Right lobe of liver (tissue), 6 donors: ENCODE data around the gene ZNF782. TPM values are rescaled to one million over a fixed set of nuclear protein-coding genes. Genes with fewer than 3 reads are reported as not detected.

Source experiments
- ATAC-seq, 4 donors: fragments of 200-7000 bp; cut with Tn5 transposase; one replicate each; pipeline ENCODE4 v1.9.1; 2020; ENCODE audit warnings: mild to moderate bottlenecking in 4 of 4, moderate library complexity in 4 of 4
- DNase-seq, 3 donors: peaks; one replicate each; pipeline ENCODE4 v3.0.0-alpha.2; 2020
- H3K27ac ChIP-seq, 3 donors: fragments of 200-600 bp; one replicate each; pipeline ENCODE4 v1.8.0; 2022
- H3K27me3 ChIP-seq, 2 donors: fragments of 200-600 bp; one replicate each; pipeline ENCODE4 v1.8.0; 2022
- H3K36me3 ChIP-seq, 4 donors: fragments of 200-600 bp; sonication (generic) in 1 of 4; one replicate each; pipeline versions ENCODE4 v1.5.1 to v1.8.0; 2017 to 2022; ENCODE audit warnings: control low read depth in 1 of 4
- H3K4me1 ChIP-seq, 4 donors: fragments of 200-600 bp; sonication (generic) in 1 of 4; one replicate each; pipeline versions ENCODE4 v1.5.1 to v1.8.0; 2017 to 2022; ENCODE audit warnings: control low read depth in 1 of 4
- H3K4me3 ChIP-seq, 3 donors: fragments of 200-600 bp; one replicate each; pipeline ENCODE4 v1.8.0; 2022
- H3K9me3 ChIP-seq, 4 donors: fragments of 200-600 bp; sonication (generic) in 1 of 4; one replicate each; pipeline versions ENCODE4 v1.5.1 to v1.8.0; 2017 to 2022; ENCODE audit warnings: control low read depth in 1 of 4
- CTCF ChIP-seq, 4 donors: fragments of 200-600 bp in 3 of 4; fragments of 450-650 bp in 1 of 4; IDR thresholded peaks; one replicate each; pipeline versions ENCODE4 v1.5.1 to v1.8.0; 2016 to 2022; ENCODE audit warnings: antibody characterized with exemption in 4 of 4, mild to moderate bottlenecking in 2 of 4
- POLR2A ChIP-seq: fragments of 450-650 bp; IDR thresholded peaks from one replicate; pipeline ENCODE4 v1.6.1; 2017; ENCODE audit warnings: antibody characterized with exemption, mild to moderate bottlenecking
- WGBS: methylation state at CpG from one replicate; pipeline ENCODE4 v1.1.6; 2018; ENCODE audit warnings: low coverage, low lambda C conversion rate; ENCODE audit not compliant: insufficient coverage; ENCODE audit errors: missing lambda C conversion rate; 5-methylcytosine and 5-hydroxymethylcytosine counted together
- intact Hi-C, 2 donors: fragments of 100-400 bp; cut with DNase I; formaldehyde crosslinking; loops; one replicate each; pipeline versions ENCODE4 v1.11.2 to v1.14.1; 2022
- total RNA-seq, 6 experiments: library from RNA; depleted of rRNA in 2 of 6; stranded (reverse); fragments of >200 nt in 2 of 6; fragmentation: NEBNext Ultra II Directional in 3 of 6; extraction: Animal tissue kit (Norgen Biotek cat#: 25700) in 3 of 6; gene quantifications; one replicate each; pipeline versions ENCODE4 v1.1.0 to v1.2.4, GENCODE V29; 2016 to 2023
- donor health status: DM: no; HTN: yes; CAD: no.
- donor health status: DM: no; HTN: no; CAD: no.
- donor health status: DM: no; HTN: no; CAD: no.
- donor health status: DM: no; HTN: yes; CAD: no.
- donor health status: DM: no; HTN: yes; CAD: no.

ZNF782 gene
- total RNA-seq, 6 experiments from 2014 or later = 2.1 to 3.7 (median 3.0) TPM

- Histone ChIP-seq H3K27ac (peak overlapping the region in 2 of 3 donors; percentile 47 to 66), H3K4me3 (no peak overlapping the region), H3K36me3 (no peaks in the 10 kb centered on the region), H3K27me3 (no peaks in the 10 kb centered on the region), H3K4me1 (peaks cover 0 to 35% (median 10%) of the 10 kb centered on the region in 4 donors), H3K9me3 (no peaks in the 10 kb centered on the region)
- WGBS = 4% methylated on average over 6 of the region's 6 CpGs
- DNase-seq = peak; percentile 72 to 76 (median 75)
- intact Hi-C loops = no loop called here
- TF ChIP-seq CTCF (IDR thresholded peaks at IDR 0.05) = peak; percentile 93 to 97 (median 96)
- TF ChIP-seq POLR2A = no peak
- peak; percentile 78 to 87 (median 81) for ATAC-seq
Observed at GRCh38 chr9:96856363-96857286, 2.3 kb upstream of the ZNF782 start.

GRCh38 chr9:96854651-96855273 is 448 bp upstream of the ZNF782 start:
- no peak overlapping the region for H3K27ac ChIP-seq
- no peaks in the 10 kb centered on the region for H3K27me3 ChIP-seq
- H3K4me1 ChIP-seq = peaks cover 0 to 35% (median 10%) of the 10 kb centered on the region in 4 donors
- ATAC-seq (no peak), DNase-seq (no peak)
- WGBS = 19% methylated on average over 16 of the region's 16 CpGs
- intact Hi-C loops = no loop called here
- no peaks in the 10 kb centered on the region for H3K9me3 ChIP-seq
- no peaks in the 10 kb centered on the region for H3K36me3 ChIP-seq
- TF ChIP-seq CTCF (IDR thresholded peaks at IDR 0.05) (no peak), POLR2A (no peak)
- peak overlapping the region; percentile 83 to 85 (median 84) for H3K4me3 ChIP-seq

GRCh38 chr9:96852676-96853075 is 1.6 kb downstream of the ZNF782 start:
- H3K9me3 ChIP-seq = no peaks in the 10 kb centered on the region
- no peak for ATAC-seq
- no peak for DNase-seq
- H3K4me3 ChIP-seq = no peak overlapping the region
- TF ChIP-seq POLR2A (no peak), CTCF (IDR thresholded peaks at IDR 0.05) (no peak)
- no peaks in the 10 kb centered on the region for H3K36me3 ChIP-seq
- WGBS = 92% methylated on average over 4 of the region's 4 CpGs
- H3K4me1 ChIP-seq = peaks cover 0 to 35% (median 10%) of the 10 kb centered on the region in 4 donors
- H3K27me3 ChIP-seq = no peaks in the 10 kb centered on the region
- intact Hi-C loops = no loop called here
- H3K27ac ChIP-seq = no peak overlapping the region

GRCh38 chr9:96844040-96844439 is 10.3 kb downstream of the ZNF782 start:
- 50% methylated on average over 1 of the region's 2 CpGs for whole genome bisulfite sequencing
- ATAC-seq (no peak), DNase-seq (no peak)
- TF ChIP-seq POLR2A (no peak), CTCF (IDR thresholded peaks at IDR 0.05) (no peak)
- no peaks in the 10 kb centered on the region for H3K27me3 ChIP-seq
- H3K4me1 ChIP-seq = no peaks in the 10 kb centered on the region
- peaks cover 0 to 7% (median 3%) of the 10 kb centered on the region in 4 donors for H3K9me3 ChIP-seq
- peaks cover 0 to 25% (median 6%) of the 10 kb centered on the region in 4 donors for H3K36me3 ChIP-seq
- intact Hi-C loops = no loop called here
- H3K27ac ChIP-seq = no peak overlapping the region
- no peak overlapping the region for H3K4me3 ChIP-seq
